NB4 (cell line): ENCODE results near the gene ABHD17A.

Experiments
- DNase-seq: peaks from one replicate; pipeline ENCODE4 v3.0.0; 2010; ENCODE audit warnings: low read depth
- H3K4me3 ChIP-seq: one replicate; pipeline ENCODE4 v1.5.1; 2011; ENCODE audit warnings: mild to moderate bottlenecking, low read depth, low read length, moderate library complexity
- CTCF ChIP-seq: IDR thresholded peaks from one replicate; pipeline ENCODE4 v1.5.1; 2012; ENCODE audit warnings: low read depth, low read length
- MYC ChIP-seq: IDR thresholded peaks from 2 replicates; pipeline ENCODE4 v1.6.1; 2011; ENCODE audit warnings: low read depth, low read length
- POLR2A ChIP-seq: IDR thresholded peaks from 2 replicates; pipeline ENCODE4 v1.6.1; 2011; ENCODE audit warnings: mild to moderate bottlenecking; ENCODE audit not compliant: insufficient read length; ENCODE audit errors: extremely low read depth
- TF ChIP-seq, protein P1 (sequence below): IDR thresholded peaks from 2 replicates; pipeline ENCODE4 v1.6.1; 2011; ENCODE audit warnings: low read depth, low read length

The ABHD17A gene

GRCh38 chr19:1851654-1852580, 33.4 kb downstream of the ABHD17A start:
- TF ChIP-seq, protein P1, sequence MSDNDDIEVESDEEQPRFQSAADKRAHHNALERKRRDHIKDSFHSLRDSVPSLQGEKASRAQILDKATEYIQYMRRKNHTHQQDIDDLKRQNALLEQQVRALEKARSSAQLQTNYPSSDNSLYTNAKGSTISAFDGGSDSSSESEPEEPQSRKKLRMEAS: no peak
- TF ChIP-seq MYC (no peak), POLR2A (no peak), CTCF (no peak)
- H3K4me3 ChIP-seq: no peak overlapping the region
- no peak for DNase-seq

DNA sequence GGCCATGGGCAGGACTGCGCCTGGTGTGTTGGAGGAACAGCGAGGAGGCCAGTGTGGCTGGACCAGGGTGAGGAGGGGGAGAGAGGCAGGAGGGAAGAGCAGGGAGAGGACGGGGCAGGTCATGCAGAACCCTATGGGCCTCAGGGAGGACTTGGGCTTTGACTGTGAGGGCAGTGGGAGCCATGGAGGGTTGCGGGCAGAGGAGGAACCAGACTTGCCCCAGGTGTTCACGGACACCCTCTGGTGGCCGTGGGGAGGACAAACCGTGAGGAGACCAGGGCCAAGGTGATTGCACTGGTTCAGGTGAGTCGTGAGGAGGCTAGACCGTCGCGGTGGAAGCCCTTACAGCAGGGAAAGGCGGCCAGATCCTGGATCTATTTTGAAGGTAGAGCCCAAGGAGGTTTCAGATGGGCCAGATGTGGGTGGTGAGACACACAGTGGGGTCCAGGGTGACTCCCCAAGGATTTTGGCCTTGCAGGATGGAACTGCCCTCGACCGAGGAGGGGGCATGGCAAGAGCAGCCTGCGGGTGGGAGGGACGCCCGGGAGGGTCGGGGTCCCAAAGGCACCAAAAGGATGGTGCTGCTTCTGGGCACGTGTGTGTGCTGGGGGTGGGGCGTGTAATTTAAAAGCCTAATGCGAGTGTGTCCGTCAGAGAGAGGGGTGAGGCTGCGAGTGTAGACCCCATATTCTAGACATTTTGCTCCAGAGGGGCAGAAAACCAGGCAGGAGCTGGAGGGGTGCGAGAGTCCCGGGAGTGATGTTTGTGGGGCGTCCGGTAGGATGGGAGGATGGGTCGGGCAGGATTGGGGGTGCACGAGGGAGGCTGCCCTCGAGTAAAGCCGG, 34.3 kb downstream of the ABHD17A start:
- TF ChIP-seq, protein P1: no peak
- TF ChIP-seq POLR2A (no peak), MYC (no peak), CTCF (no peak)
- no peak overlapping the region for H3K4me3 ChIP-seq
- no peak for DNase-seq

DNA sequence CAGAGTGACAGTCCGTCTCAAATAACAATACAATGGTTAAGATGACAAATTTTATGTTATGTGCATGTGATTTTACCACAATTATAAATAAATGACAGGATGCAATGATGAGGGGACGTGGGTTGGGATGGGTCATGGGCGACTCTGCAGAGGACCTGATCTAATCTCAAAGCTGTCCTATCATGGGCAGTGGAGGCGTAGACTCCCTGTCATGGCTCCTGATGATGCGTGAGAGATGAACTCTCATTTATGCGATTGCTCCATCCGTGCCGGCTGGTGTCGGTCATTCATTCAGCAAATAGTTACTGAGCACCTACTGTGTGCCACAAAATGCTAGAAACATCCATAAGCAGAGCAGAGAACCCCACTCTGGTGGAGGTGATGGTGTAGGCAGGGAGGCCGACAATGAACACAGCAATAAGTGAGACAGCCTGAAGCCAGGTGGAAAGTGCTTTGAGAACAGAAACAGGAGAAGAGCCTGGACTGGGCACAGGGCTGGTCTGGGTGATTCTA, 35.4 kb downstream of the ABHD17A start:
- TF ChIP-seq MYC: no peak
- TF ChIP-seq, protein P1: no peak
- TF ChIP-seq CTCF: no peak
- H3K4me3 ChIP-seq: no peak overlapping the region

GRCh38 chr19:1849132-1849474, 36.2 kb downstream of the ABHD17A start:
- TF ChIP-seq MYC (no peak), POLR2A (no peak), CTCF (no peak)
- TF ChIP-seq, protein P1: no peak
- no peak for DNase-seq
- H3K4me3 ChIP-seq: peak overlapping the region; percentile 39

More for the DNA sequence above, 35.4 kb downstream of the ABHD17A start:
- DNase-seq: no peak

GRCh38 chr19:1848399-1849131, 36.7 kb downstream of the ABHD17A start, which contains the start of gene REXO1:
Gene REXO1, minus strand, starts transcription at chr19:1848483. Its CDS starts 125 bp downstream, at chr19:1848358.
- H3K4me3 ChIP-seq: peak within 1 kb of the TSS; percentile 89
- DNase-seq: peak; percentile 90
- TF ChIP-seq MYC: no peak; the same call in 1 of the 2 replicates
- TF ChIP-seq POLR2A: peak; percentile 38
- TF ChIP-seq, protein P1: no peak; the same call in 1 of the 2 replicates
- peak; percentile 68 for TF ChIP-seq CTCF
